ENCODE data around the gene ZNF775. TPM values are rescaled to one million over a fixed set of nuclear protein-coding genes. Genes with fewer than 3 reads are reported as not detected.

Gene ZNF775
- polyA plus RNA-seq, 1 donor (not counting 4 experiments of a cell fraction or from before 2014, with no cell fraction given): 1.0 TPM

DNA sequence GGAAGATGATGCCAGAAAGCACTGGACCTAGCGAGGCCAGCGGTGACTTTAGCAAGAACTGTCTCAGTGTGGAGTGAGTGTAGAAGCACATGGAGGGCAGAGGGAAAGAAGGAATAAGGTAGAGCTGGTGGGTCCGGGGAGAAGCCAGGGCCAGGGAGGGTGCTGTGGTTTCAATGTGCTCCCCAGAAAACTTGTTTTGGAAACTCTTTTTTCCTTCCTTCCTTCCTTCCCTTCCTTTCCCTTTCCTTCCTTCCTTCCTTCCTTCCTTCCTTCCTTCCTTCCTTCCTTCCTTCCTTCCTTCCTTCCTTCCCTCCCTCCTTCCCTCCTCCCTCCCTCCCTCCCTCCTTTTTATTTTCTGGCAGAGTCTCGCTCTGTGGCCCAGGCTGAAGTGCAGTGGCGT is 32.2 kb upstream of the ZNF775 start:
- Histone ChIP-seq H3K27ac (ENCODE audit: control insufficient read depth, insufficient read depth, low read length) (no peak overlapping the region), H2AFZ (ENCODE audit: control insufficient read depth, low read length) (no peak overlapping the region), H3K9me3 (ENCODE audit: control insufficient read depth, low read depth, low read length) (no peaks in the 10 kb centered on the region), H3K4me3 (ENCODE audit: control insufficient read depth in 2 of 3, extremely low read depth in 1 of 3, insufficient read depth in 2 of 3, low read depth in 1 of 3, low read length in 3 of 3) (no peak overlapping the region), H3K9ac (ENCODE audit: control insufficient read depth, extremely low read depth, insufficient read depth, low read length) (no peak overlapping the region), H3K4me1 (ENCODE audit: control insufficient read depth, extremely low read depth, insufficient read depth, low read length) (no peaks in the 10 kb centered on the region), H3K9me1 (ENCODE audit: control insufficient read depth, extremely low read depth, insufficient read depth, low read length) (no peaks in the 10 kb centered on the region), H3K27me3 (ENCODE audit: control insufficient read depth, extremely low read depth, insufficient read depth, low read length) (peaks cover 24% of the 10 kb centered on the region), H3K4me2 (ENCODE audit: control insufficient read depth, extremely low read depth, insufficient read depth, low read depth, low read length) (no peak overlapping the region), H4K20me1 (ENCODE audit: control insufficient read depth, extremely low read depth, insufficient read depth, low read length) (no peaks in the 10 kb centered on the region), H3K36me3 (ENCODE audit: control insufficient read depth in 2 of 2, extremely low read depth in 1 of 2, insufficient read depth in 2 of 2, low read length in 2 of 2) (no peaks in the 10 kb centered on the region), H3K79me2 (ENCODE audit: control insufficient read depth, insufficient read depth, low read length) (no peaks in the 10 kb centered on the region)
- FAIRE-seq (no peak), DNase-seq (ENCODE audit: low read depth, low spot score) (no peak)
- no peak for TF ChIP-seq EZH2 (IDR thresholded peaks at IDR 0.05; ENCODE audit: low read length)
- TF ChIP-seq, protein P1, sequence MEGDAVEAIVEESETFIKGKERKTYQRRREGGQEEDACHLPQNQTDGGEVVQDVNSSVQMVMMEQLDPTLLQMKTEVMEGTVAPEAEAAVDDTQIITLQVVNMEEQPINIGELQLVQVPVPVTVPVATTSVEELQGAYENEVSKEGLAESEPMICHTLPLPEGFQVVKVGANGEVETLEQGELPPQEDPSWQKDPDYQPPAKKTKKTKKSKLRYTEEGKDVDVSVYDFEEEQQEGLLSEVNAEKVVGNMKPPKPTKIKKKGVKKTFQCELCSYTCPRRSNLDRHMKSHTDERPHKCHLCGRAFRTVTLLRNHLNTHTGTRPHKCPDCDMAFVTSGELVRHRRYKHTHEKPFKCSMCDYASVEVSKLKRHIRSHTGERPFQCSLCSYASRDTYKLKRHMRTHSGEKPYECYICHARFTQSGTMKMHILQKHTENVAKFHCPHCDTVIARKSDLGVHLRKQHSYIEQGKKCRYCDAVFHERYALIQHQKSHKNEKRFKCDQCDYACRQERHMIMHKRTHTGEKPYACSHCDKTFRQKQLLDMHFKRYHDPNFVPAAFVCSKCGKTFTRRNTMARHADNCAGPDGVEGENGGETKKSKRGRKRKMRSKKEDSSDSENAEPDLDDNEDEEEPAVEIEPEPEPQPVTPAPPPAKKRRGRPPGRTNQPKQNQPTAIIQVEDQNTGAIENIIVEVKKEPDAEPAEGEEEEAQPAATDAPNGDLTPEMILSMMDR (optimal IDR thresholded peaks at IDR 0.05 in 1 of 3, IDR thresholded peaks at IDR 0.05 in 1 of 3, conservative IDR thresholded peaks at IDR 0.05 in 1 of 3; ENCODE audit: extremely low read depth in 1 of 3, insufficient read depth in 2 of 3, low read length in 3 of 3): no peak
- dilution Hi-C loops (cut with MboI; ENCODE audit: extremely low pct_ligation_motif_present, low sequenced_read_pairs): no loop called here

DNA sequence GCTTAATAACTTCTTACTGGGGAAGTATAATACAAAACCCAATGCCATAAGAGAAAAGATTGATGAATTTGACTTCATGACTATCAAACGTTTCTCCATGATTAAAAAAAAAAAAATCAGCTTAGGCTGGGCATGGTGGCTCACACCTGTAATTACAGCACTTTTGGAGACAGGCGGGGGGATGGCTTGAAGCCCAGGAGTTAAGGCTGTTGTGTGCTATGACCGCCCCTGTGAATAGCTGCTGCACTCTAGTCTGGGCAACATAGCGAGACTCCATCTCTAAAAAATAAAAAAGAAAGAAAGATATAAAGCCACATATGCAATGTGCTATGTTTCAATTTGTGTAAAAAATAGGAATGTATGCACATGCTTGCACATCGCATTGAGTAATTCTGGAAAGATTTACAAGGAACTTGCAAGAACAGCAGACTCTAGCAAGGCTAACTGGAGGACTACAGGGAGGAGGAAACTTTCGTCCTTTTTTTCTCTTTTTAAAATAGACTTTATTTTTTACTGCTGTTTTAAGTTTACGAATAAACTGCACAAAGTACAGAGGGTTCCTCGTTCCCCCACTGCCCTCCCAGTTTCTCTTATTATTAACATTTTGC is 27.4 kb upstream of the ZNF775 start:
- H3K9ac ChIP-seq (ENCODE audit: control insufficient read depth, extremely low read depth, insufficient read depth, low read length): no peak overlapping the region
- no peak overlapping the region for H3K4me2 ChIP-seq (ENCODE audit: control insufficient read depth, extremely low read depth, insufficient read depth, low read depth, low read length)
- dilution Hi-C loops (cut with MboI; ENCODE audit: extremely low pct_ligation_motif_present, low sequenced_read_pairs): no loop called here
- no peaks in the 10 kb centered on the region for H3K4me1 ChIP-seq (ENCODE audit: control insufficient read depth, extremely low read depth, insufficient read depth, low read length)
- no peak for TF ChIP-seq EZH2 (IDR thresholded peaks at IDR 0.05; ENCODE audit: low read length)
- TF ChIP-seq, protein P1 (optimal IDR thresholded peaks at IDR 0.05 in 1 of 3, IDR thresholded peaks at IDR 0.05 in 1 of 3, conservative IDR thresholded peaks at IDR 0.05 in 1 of 3; ENCODE audit: extremely low read depth in 1 of 3, insufficient read depth in 2 of 3, low read length in 3 of 3): no peak
- no peaks in the 10 kb centered on the region for H3K79me2 ChIP-seq (ENCODE audit: control insufficient read depth, insufficient read depth, low read length)
- H3K4me3 ChIP-seq (ENCODE audit: control insufficient read depth in 2 of 3, extremely low read depth in 1 of 3, insufficient read depth in 2 of 3, low read depth in 1 of 3, low read length in 3 of 3): no peak overlapping the region
- no peak overlapping the region for H2AFZ ChIP-seq (ENCODE audit: control insufficient read depth, low read length)
- H3K36me3 ChIP-seq (ENCODE audit: control insufficient read depth in 2 of 2, extremely low read depth in 1 of 2, insufficient read depth in 2 of 2, low read length in 2 of 2): no peaks in the 10 kb centered on the region
- H3K9me3 ChIP-seq (ENCODE audit: control insufficient read depth, low read depth, low read length): no peaks in the 10 kb centered on the region
- H3K9me1 ChIP-seq (ENCODE audit: control insufficient read depth, extremely low read depth, insufficient read depth, low read length): no peaks in the 10 kb centered on the region
- no peaks in the 10 kb centered on the region for H4K20me1 ChIP-seq (ENCODE audit: control insufficient read depth, extremely low read depth, insufficient read depth, low read length)
- H3K27ac ChIP-seq (ENCODE audit: control insufficient read depth, insufficient read depth, low read length): no peak overlapping the region
- DNase-seq (ENCODE audit: low read depth, low spot score): no peak
- peaks cover 4% of the 10 kb centered on the region for H3K27me3 ChIP-seq (ENCODE audit: control insufficient read depth, extremely low read depth, insufficient read depth, low read length)
- FAIRE-seq: no peak

All from keratinocyte (primary cell).